Measurements from ENCODE around the gene SEPTIN10.
"Not testable (repeated sequence)": the region's sequence is repeated elsewhere in the genome, so short reads cannot be mapped to it uniquely, and the experiment has no call there.

The SEPTIN10 gene

GRCh38 chr2:109542384-109542783 is 71.4 kb downstream of the SEPTIN10 start:
- DNase-seq = no peak

- peak; percentile 33 for DNase-seq
These were observed 75.2 kb downstream of the SEPTIN10 start for GRCh38 chr2:109538546-109538945.

- peak; percentile 33 for DNase-seq
These were observed 76.1 kb downstream of the SEPTIN10 start for GRCh38 chr2:109537565-109538222.

GRCh38 chr2:109536556-109536955 is 77.2 kb downstream of the SEPTIN10 start:
- not testable (repeated sequence) for DNase-seq

GRCh38 chr2:109535217-109535946 is 78.4 kb downstream of the SEPTIN10 start:
- DNase-seq = peak; percentile 16

GRCh38 chr2:109533823-109534222 is 79.9 kb downstream of the SEPTIN10 start:
- peak; percentile 39 for DNase-seq

GRCh38 chr2:109532728-109533076 is 81.1 kb downstream of the SEPTIN10 start:
- DNase-seq = no peak

- DNase-seq = peak; percentile 28
These were observed 81.7 kb downstream of the SEPTIN10 start for GRCh38 chr2:109531896-109532727.

GRCh38 chr2:109531221-109531620 is 82.5 kb downstream of the SEPTIN10 start:
- peak; percentile 13 for DNase-seq

GRCh38 chr2:109530712-109531111 is 83.1 kb downstream of the SEPTIN10 start:
- DNase-seq = peak; percentile 34

GRCh38 chr2:109529532-109530449 is 84.0 kb downstream of the SEPTIN10 start:
- DNase-seq = peak; percentile 36

GRCh38 chr2:109528811-109529501 is 84.8 kb downstream of the SEPTIN10 start:
- peak; percentile 22 for DNase-seq

- DNase-seq = peak; percentile 9
These were observed 85.7 kb downstream of the SEPTIN10 start for GRCh38 chr2:109527846-109528705.

GRCh38 chr2:109527079-109527478 is 86.7 kb downstream of the SEPTIN10 start:
- DNase-seq = peak; percentile 23

GRCh38 chr2:109526442-109526970 is 87.3 kb downstream of the SEPTIN10 start:
- no peak for DNase-seq

- DNase-seq = peak; percentile 32
These were observed 87.9 kb downstream of the SEPTIN10 start for GRCh38 chr2:109525836-109526235.

GRCh38 chr2:109523536-109524361 is 90.0 kb downstream of the SEPTIN10 start:
- no peak for DNase-seq

GRCh38 chr2:109523121-109523520 is 90.6 kb downstream of the SEPTIN10 start:
- no peak for DNase-seq

GRCh38 chr2:109522063-109522374 is 91.7 kb downstream of the SEPTIN10 start:
- DNase-seq = no peak

Data from right forelimb (tissue), 1 donor.